GM12878 (cell line): Measurements from ENCODE around the gene STXBP4. TPM values are rescaled to one million over a fixed set of nuclear protein-coding genes. Genes with fewer than 3 reads are reported as not detected.

Experiments used
- ATAC-seq: fragments of 200-7000 bp; cut with Tn5 transposase; 3 replicates; pipeline ENCODE4 v1.9.1; 2020; ENCODE audit warnings: mild to moderate bottlenecking, moderate library complexity
- BruUV-seq: library from RNA; stranded (reverse); fragments of 400-500 nt; replicated peaks from 2 replicates; lab custom pipeline; 2021; lab: Mats Ljungman, UMichigan
- CTCF ChIA-PET: fragments of 300-600 bp; sonication (Branson Sonifier 250); formaldehyde crosslinking; extraction: SDS; loops from one replicate; lab custom pipeline; 2021; ENCODE audit warnings: inconsistent platforms; lab: Yijun Ruan, JAX
- POLR2A ChIA-PET: fragments of 350-600 bp; formaldehyde crosslinking; extraction: SDS; loops from one replicate; lab custom pipeline; 2021; ENCODE audit warnings: inconsistent platforms; lab: Charles Lee
- RAD21 ChIA-PET: fragments of 300-600 bp; sonication (Branson Sonifier 250); formaldehyde crosslinking; loops from one replicate; lab custom pipeline; 2023; ENCODE audit warnings: antibody characterized with exemption; ENCODE audit not compliant: unreplicated experiment; lab: Charles Lee
- SMC1A ChIA-PET: fragments of 300-600 bp; sonication (Branson Sonifier 250); formaldehyde crosslinking; loops from one replicate; lab custom pipeline; 2023; ENCODE audit not compliant: unreplicated experiment, uncharacterized antibody; lab: Charles Lee
- DNase-seq: peaks from one replicate; pipeline ENCODE4 v3.0.0-alpha.2; 2011; ENCODE audit warnings: low read depth, low spot score
- FAIRE-seq: peaks from 3 replicates; lab custom pipeline; 2011; peaks lifted over from hg19 to GRCh38; lab: Jason Lieb, UNC
- H2AFZ ChIP-seq: 2 replicates; pipeline ENCODE4 v1.6.0; 2011; ENCODE audit warnings: low read depth, low read length, control low read depth; ENCODE audit not compliant: control insufficient read depth
- H3K27ac ChIP-seq: 2 replicates; pipeline ENCODE4 v1.5.1; 2011; ENCODE audit warnings: control low read depth; ENCODE audit not compliant: control insufficient read depth, insufficient read depth
- H3K27me3 ChIP-seq, 2 experiments: replicated peaks in 1 of 2; 2 replicates each; pipeline versions ENCODE4 v1.6.0 to v1.6.1; 2011; ENCODE audit warnings: low read length in 1 of 2; ENCODE audit not compliant: control insufficient read depth in 2 of 2, insufficient read depth in 2 of 2
- H3K36me3 ChIP-seq, 2 experiments: 2 replicates each; pipeline ENCODE4 v1.5.1; 2011; ENCODE audit warnings: low read length in 1 of 2; ENCODE audit not compliant: control insufficient read depth in 2 of 2, insufficient read depth in 2 of 2
- H3K4me1 ChIP-seq: 2 replicates; pipeline ENCODE4 v1.6.1; 2011; ENCODE audit warnings: mild to moderate bottlenecking, low read length, moderate library complexity, mixed read lengths; ENCODE audit not compliant: control insufficient read depth, insufficient read depth
- H3K4me2 ChIP-seq: 2 replicates; pipeline ENCODE4 v1.6.0; 2011; ENCODE audit warnings: control low read depth; ENCODE audit not compliant: control insufficient read depth, insufficient read depth
- H3K4me3 ChIP-seq: fragments of 200-600 bp; sonication (generic); 2 replicates; pipeline ENCODE4 v1.5.1; 2016
- H3K79me2 ChIP-seq: 2 replicates; pipeline ENCODE4 v1.6.0; 2011; ENCODE audit warnings: low read length; ENCODE audit not compliant: control insufficient read depth, insufficient read depth
- H3K9ac ChIP-seq: 2 replicates; pipeline ENCODE4 v1.8.0; 2011; ENCODE audit warnings: low read length, control low read depth, mixed read lengths; ENCODE audit not compliant: control insufficient read depth, insufficient read depth
- H3K9me3 ChIP-seq: replicated peaks from 3 replicates; pipeline ENCODE4 v1.5.1; 2011; ENCODE audit warnings: mild to moderate bottlenecking, low read length; ENCODE audit not compliant: control insufficient read depth, insufficient read depth
- H4K20me1 ChIP-seq: 2 replicates; pipeline ENCODE4 v1.6.0; 2011; ENCODE audit not compliant: control insufficient read depth, insufficient read depth
- CEBPZ ChIP-seq: fragments of 150-350 bp; IDR thresholded peaks from 2 replicates; pipeline ENCODE4 v1.6.1; 2016; ENCODE audit warnings: low read depth, low read length
- EED ChIP-seq: sonication (generic); IDR thresholded peaks from 2 replicates; pipeline ENCODE4 v1.6.1; 2016; ENCODE audit warnings: antibody characterized with exemption, low read depth
- ETV6 ChIP-seq, 2 experiments: fragments of 450-650 bp in 1 of 2; IDR thresholded peaks in 1 of 2; conservative IDR thresholded peaks in 1 of 2; 2 replicates each; pipeline ENCODE4 v1.6.1; 2014; ENCODE audit warnings: antibody characterized with exemption in 1 of 2, borderline replicate concordance in 1 of 2, low read depth in 1 of 2, mild to moderate bottlenecking in 1 of 2, moderate library complexity in 1 of 2
- FOXM1 ChIP-seq: IDR thresholded peaks from 2 replicates; pipeline ENCODE4 v1.6.1; 2012; ENCODE audit warnings: low read depth, mild to moderate bottlenecking, inconsistent platforms, low read length, moderate library complexity
- HDAC6 ChIP-seq: fragments of 200-600 bp; sonication (generic); IDR thresholded peaks from one replicate; pipeline ENCODE4 v1.8.0; 2017; ENCODE audit warnings: antibody characterized with exemption; ENCODE audit not compliant: unreplicated experiment
- HDGF ChIP-seq: fragments of 450-650 bp; IDR thresholded peaks from 2 replicates; pipeline ENCODE4 v1.6.1; 2016; ENCODE audit warnings: antibody characterized with exemption
- MLLT1 ChIP-seq: fragments of 450-650 bp; IDR thresholded peaks from 2 replicates; pipeline ENCODE4 v1.6.1; 2016; ENCODE audit warnings: mild to moderate bottlenecking
- MTA2 ChIP-seq: fragments of 450-650 bp; IDR thresholded peaks from 2 replicates; pipeline ENCODE4 v1.6.1; 2016; ENCODE audit warnings: low read depth, mild to moderate bottlenecking, moderate library complexity
- NBN ChIP-seq: fragments of 450-650 bp; IDR thresholded peaks from 2 replicates; pipeline ENCODE4 v1.6.1; 2016
- PRDM15 ChIP-seq: fragments of 450-650 bp; formaldehyde crosslinking; IDR thresholded peaks from 2 replicates; pipeline ENCODE4 v1.4.0; 2020; ENCODE audit warnings: mild to moderate bottlenecking, moderate library complexity
- RB1 ChIP-seq: fragments of 450-650 bp; formaldehyde crosslinking; IDR thresholded peaks from 2 replicates; pipeline ENCODE4 v1.6.1; 2017; ENCODE audit warnings: mild to moderate bottlenecking, borderline replicate concordance
- ZBED1 ChIP-seq: IDR thresholded peaks from 2 replicates; pipeline ENCODE4 v1.6.1; 2016; ENCODE audit warnings: borderline replicate concordance
- ZBTB4 ChIP-seq: fragments of 450-650 bp; formaldehyde crosslinking; IDR thresholded peaks from 2 replicates; pipeline ENCODE4 v1.4.0; 2022; ENCODE audit warnings: mild to moderate bottlenecking, moderate library complexity
- WGBS: methylation state at CpG from one replicate; pipeline ENCODE4 v1.1.6; 2016; ENCODE audit warnings: low lambda C conversion rate; ENCODE audit not compliant: insufficient replicate concordance, insufficient coverage; ENCODE audit errors: missing lambda C conversion rate; 5-methylcytosine and 5-hydroxymethylcytosine counted together
- in situ Hi-C: fragments of 300-500 bp; cut with MboI; formaldehyde crosslinking; loops from 9 replicates; pipeline ENCODE4 v1.14.3; 2018; ENCODE audit warnings: mixed read lengths
- intact Hi-C: fragments of 100-400 bp; cut with micrococcal nuclease; formaldehyde crosslinking; loops from one replicate; pipeline ENCODE4 v1.14.2; 2022; ENCODE audit not compliant: unreplicated experiment
- polyA plus RNA-seq, 11 experiments: library from polyadenylated mRNA; depleted of rRNA in 4 of 11; unstranded in 6 of 11; stranded (reverse) in 5 of 11; fragments of >200 nt; fragmentation: Nextera tagmentation in 4 of 11; fragmentation: Illumina TruSeq in 1 of 11; extraction: Ambion mirVana in 4 of 11; extraction: Trizol in 1 of 11; gene quantifications; 1 replicate in 1 of 11; 2 replicates in 10 of 11; pipeline versions ENCODE4 v1.2.1 to v1.2.3, GENCODE V29; 2011 to 2016; ENCODE audit warnings: inconsistent platforms in 2 of 11, missing spikeins in 2 of 11, low read depth in 1 of 11
- total RNA-seq, 4 experiments: library from RNA; depleted of rRNA in 3 of 4; stranded (reverse); fragments of >200 nt in 3 of 4; fragmentation: Illumina TruSeq in 1 of 4; extraction: Trizol in 1 of 4; gene quantifications; 2 replicates each; pipeline versions ENCODE4 v1.2.1 to v1.2.3, GENCODE V29; 2013 to 2021

STXBP4 gene
- total and polyA plus RNA-seq, 10 of the 15 experiments (the other 5 are each of a cell fraction or from before 2014, with no cell fraction given): 4.3 to 11.0 (median 6.7) TPM

GRCh38 chr17:55072898-55073297, 104.3 kb downstream of the STXBP4 start:
- H3K36me3 ChIP-seq: no peaks in the 10 kb centered on the region; a peak in 1 of 4 replicates
- no peak overlapping the region for H3K9ac ChIP-seq
- intact Hi-C loops: no loop called here
- no peaks in the 10 kb centered on the region for H3K9me3 ChIP-seq
- no TSS peak for BruUV-seq
- CTCF ChIA-PET: no interaction called here
- DNase-seq (no peak), FAIRE-seq (no peak), ATAC-seq (no peak; the same call in 2 of the 3 replicates)
- no peak overlapping the region for H3K27ac ChIP-seq
- H3K27me3 ChIP-seq: no peaks in the 10 kb centered on the region
- RAD21 ChIA-PET: no interaction called here
- 65% methylated on average over 4 of the region's 4 CpGs for WGBS
- no peak overlapping the region for H2AFZ ChIP-seq
- POLR2A ChIA-PET: interaction anchor here (0.5 kb wide), 1 partner anchor 17 kb away, joined by 4 read pairs; no protein-coding TSS in a partner anchor
- in situ Hi-C loops: no loop called here
- SMC1A ChIA-PET: interaction anchor here (0.6 kb wide), 1 partner anchor 443 kb away, joined by 3 read pairs; no protein-coding TSS in a partner anchor
- no peaks in the 10 kb centered on the region for H4K20me1 ChIP-seq
- no peaks in the 10 kb centered on the region for H3K79me2 ChIP-seq
- H3K4me3 ChIP-seq: no peak overlapping the region
- no peak overlapping the region for H3K4me2 ChIP-seq
- no peaks in the 10 kb centered on the region for H3K4me1 ChIP-seq
- TF ChIP-seq EED (no peak), HDAC6 (no peak), ZBED1 (no peak), FOXM1 (no peak), NBN (no peak), PRDM15 (CRISPR knock-in tag) (no peak), HDGF (no peak), RB1 (no peak), ETV6 (conservative IDR thresholded peaks at IDR 0.05 in 1 of 2, IDR thresholded peaks at IDR 0.05 in 1 of 2; ENCODE audit: borderline replicate concordance in 1 of 2, low read depth in 1 of 2) (no peak), CEBPZ (no peak), ZBTB4 (CRISPR knock-in tag) (no peak), MLLT1 (no peak), MTA2 (no peak)
